ENCODE data around the gene ASB1. TPM values are rescaled to one million over a fixed set of nuclear protein-coding genes. Genes with fewer than 3 reads are reported as not detected.
A peak's percentile ranks its signal among the peaks of the same experiment; 100 is the strongest.

Gene ASB1
- total RNA-seq, 2 donors from 2014 or later, result 19.3 to 22.4 TPM

- Histone ChIP-seq H3K9ac (ENCODE audit: low read depth in 2 of 2, low read length in 2 of 2) (peak overlapping the region; percentile 89 to 92), H3K36me3 (no peaks in the 10 kb centered on the region), H3K4me3 (peak overlapping the region; percentile 96), H3K4me1 (no peaks in the 10 kb centered on the region), H3K9me3 (no peaks in the 10 kb centered on the region), H3K27me3 (no peaks in the 10 kb centered on the region), H3K27ac (peak overlapping the region; percentile 95)
- intact Hi-C loops (cut with DNase I), result no loop called here
- no peak for DNase-seq
- TF ChIP-seq CTCF (IDR thresholded peaks at IDR 0.05), result no peak
These were observed 872 bp downstream of the ASB1 start for GRCh38 chr2:238427435-238428162.

GRCh38 chr2:238428866-238429265 lies 2.1 kb downstream of the ASB1 start:
- no peaks in the 10 kb centered on the region for H3K4me1 ChIP-seq
- intact Hi-C loops (cut with DNase I), result no loop called here
- H3K36me3 ChIP-seq, result no peaks in the 10 kb centered on the region
- no peak for DNase-seq
- no peaks in the 10 kb centered on the region for H3K27me3 ChIP-seq
- no peak overlapping the region for H3K9ac ChIP-seq (ENCODE audit: low read depth in 2 of 2, low read length in 2 of 2)
- TF ChIP-seq CTCF (IDR thresholded peaks at IDR 0.05), result no peak
- no peaks in the 10 kb centered on the region for H3K9me3 ChIP-seq
- H3K27ac ChIP-seq, result no peak overlapping the region
- H3K4me3 ChIP-seq, result no peak overlapping the region

- no peaks in the 10 kb centered on the region for H3K4me1 ChIP-seq
These were observed 4.1 kb downstream of the ASB1 start for GRCh38 chr2:238430781-238431180.

GRCh38 chr2:238431456-238431855 lies 4.7 kb downstream of the ASB1 start:
- intact Hi-C loops (cut with DNase I), result no loop called here
- H3K4me3 ChIP-seq, result no peak overlapping the region
- H3K4me1 ChIP-seq, result no peaks in the 10 kb centered on the region
- no peaks in the 10 kb centered on the region for H3K27me3 ChIP-seq
- no peak for DNase-seq
- no peak overlapping the region for H3K27ac ChIP-seq
- no peak overlapping the region for H3K9ac ChIP-seq (ENCODE audit: low read depth in 2 of 2, low read length in 2 of 2)
- TF ChIP-seq CTCF (IDR thresholded peaks at IDR 0.05), result no peak
- H3K36me3 ChIP-seq, result peaks cover 4% of the 10 kb centered on the region
- no peaks in the 10 kb centered on the region for H3K9me3 ChIP-seq

More at GRCh38 chr2:238430781-238431180, 4.1 kb downstream of the ASB1 start:
- no peak overlapping the region for H3K4me3 ChIP-seq
- no peaks in the 10 kb centered on the region for H3K9me3 ChIP-seq
- no peak for DNase-seq
- no peak overlapping the region for H3K27ac ChIP-seq
- intact Hi-C loops (cut with DNase I), result no loop called here
- no peak for TF ChIP-seq CTCF (IDR thresholded peaks at IDR 0.05)
- peaks cover 3% of the 10 kb centered on the region for H3K36me3 ChIP-seq
- no peaks in the 10 kb centered on the region for H3K27me3 ChIP-seq
- no peak overlapping the region for H3K9ac ChIP-seq (ENCODE audit: low read depth in 2 of 2, low read length in 2 of 2)

- Histone ChIP-seq H3K4me1 (no peaks in the 10 kb centered on the region), H3K4me3 (no peak overlapping the region), H3K9me3 (no peaks in the 10 kb centered on the region), H3K27me3 (no peaks in the 10 kb centered on the region), H3K27ac (no peak overlapping the region), H3K36me3 (peaks cover 4% of the 10 kb centered on the region), H3K9ac (ENCODE audit: low read depth in 2 of 2, low read length in 2 of 2) (no peak overlapping the region)
- intact Hi-C loops (cut with DNase I), result no loop called here
- no peak for TF ChIP-seq CTCF (IDR thresholded peaks at IDR 0.05)
- no peak for DNase-seq
These were observed 6.7 kb downstream of the ASB1 start for GRCh38 chr2:238433300-238433915.
